HepG2 (cell line): ENCODE results near the gene PSEN1. TPM values are rescaled to one million over a fixed set of nuclear protein-coding genes. Genes with fewer than 3 reads are reported as not detected.

Experiments used
- ATAC-seq: fragments of 200-7000 bp; cut with Tn5 transposase; 3 replicates; pipeline ENCODE4 v1.9.1; 2020; ENCODE audit warnings: mild to moderate bottlenecking, moderate library complexity
- BruUV-seq: library from RNA; stranded (reverse); fragments of 400-500 nt; replicated peaks from 2 replicates; lab custom pipeline; 2021; lab: Mats Ljungman, UMichigan
- CTCF ChIA-PET: fragments of 300-600 bp; formaldehyde crosslinking; extraction: SDS; loops from one replicate; lab custom pipeline; 2021; ENCODE audit warnings: low total read pairs, inconsistent platforms, low intra/inter-chr PET ratio; lab: Yijun Ruan, JAX
- POLR2A ChIA-PET: fragments of 350-600 bp; sonication (Branson Sonifier 250); formaldehyde crosslinking; loops from one replicate; lab custom pipeline; 2020; ENCODE audit warnings: antibody characterized with exemption, inconsistent platforms; lab: Yijun Ruan, JAX
- DNase-seq: peaks from one replicate; pipeline ENCODE4 v3.0.0-alpha.2; 2015; ENCODE audit warnings: low spot score
- FAIRE-seq: peaks from 3 replicates; lab custom pipeline; 2011; peaks lifted over from hg19 to GRCh38; lab: Jason Lieb, UNC
- H2AFZ ChIP-seq: one replicate; pipeline ENCODE4 v1.6.1; 2011; ENCODE audit warnings: low read length, inconsistent platforms
- H3K27ac ChIP-seq: fragments of 300-600 bp; 3 replicates; pipeline ENCODE4 v1.8.0; 2011; ENCODE audit warnings: mixed run types, mild to moderate bottlenecking, mixed read lengths, low read length, inconsistent platforms; ENCODE audit not compliant: insufficient read depth; ENCODE audit errors: extremely low read length
- H3K27me3 ChIP-seq, 2 experiments: fragments of 200-600 bp in 1 of 2; 2 replicates in 1 of 2; 3 replicates in 1 of 2; pipeline versions ENCODE4 v1.6.0 to v1.8.0; 2011; ENCODE audit warnings: low read length in 2 of 2, mild to moderate bottlenecking in 2 of 2, moderate library complexity in 2 of 2, inconsistent platforms in 1 of 2; ENCODE audit not compliant: insufficient read depth in 2 of 2, control insufficient read depth in 1 of 2
- H3K36me3 ChIP-seq, 2 experiments: fragments of 200-600 bp in 1 of 2; replicated peaks in 1 of 2; 2 replicates in 1 of 2; 3 replicates in 1 of 2; pipeline versions ENCODE4 v1.5.1 to v1.8.0; 2011; ENCODE audit warnings: low read length in 2 of 2, inconsistent platforms in 1 of 2; ENCODE audit not compliant: insufficient read depth in 2 of 2, control insufficient read depth in 1 of 2
- H3K4me1 ChIP-seq: 2 replicates; pipeline ENCODE4 v1.5.1; 2012; ENCODE audit warnings: low read length, inconsistent platforms; ENCODE audit not compliant: insufficient read depth
- H3K4me2 ChIP-seq: 2 replicates; pipeline ENCODE4 v1.6.0; 2011; ENCODE audit warnings: low read depth, low read length, inconsistent platforms
- H3K4me3 ChIP-seq, 3 experiments: fragments of 200-600 bp in 1 of 3; sonication (generic), shearing (Covaris generic) in 1 of 3; replicated peaks in 1 of 3; 2 replicates each; pipeline ENCODE4 v1.5.1; 2011 to 2016; ENCODE audit warnings: low read length in 3 of 3, inconsistent platforms in 2 of 3, low read depth in 2 of 3, mild to moderate bottlenecking in 2 of 3, control low read depth in 1 of 3, mixed read lengths in 1 of 3; ENCODE audit not compliant: insufficient read depth in 1 of 3
- H3K79me2 ChIP-seq: one replicate; pipeline ENCODE4 v1.6.1; 2011; ENCODE audit warnings: low read length, inconsistent platforms; ENCODE audit not compliant: insufficient read depth
- H3K9ac ChIP-seq: 2 replicates; pipeline ENCODE4 v1.6.0; 2011; ENCODE audit warnings: mild to moderate bottlenecking, low read depth, low read length, inconsistent platforms; ENCODE audit not compliant: insufficient read depth
- H3K9me3 ChIP-seq: 2 replicates; pipeline ENCODE4 v1.5.1; 2012; ENCODE audit warnings: mild to moderate bottlenecking, low read length
- H4K20me1 ChIP-seq: 2 replicates; pipeline ENCODE4 v1.6.0; 2011; ENCODE audit warnings: inconsistent platforms, mild to moderate bottlenecking, low read length, moderate library complexity; ENCODE audit not compliant: insufficient read depth
- ATF4 ChIP-seq, 2 experiments: fragments of 450-650 bp in 1 of 2; sonication (generic) in 1 of 2; formaldehyde crosslinking; IDR thresholded peaks; 2 replicates each; pipeline versions ENCODE4 v1.5.0 to v1.8.0; 2020 to 2022; ENCODE audit warnings: mild to moderate bottlenecking in 1 of 2, missing genetic modification reagents in 1 of 2
- HHEX ChIP-seq: IDR thresholded peaks from 2 replicates; pipeline ENCODE4 v1.6.1; 2016; ENCODE audit warnings: control low read depth
- HMGA1 ChIP-seq: sonication (generic); formaldehyde crosslinking; conservative IDR thresholded peaks from 2 replicates; pipeline ENCODE4 v1.4.0; 2020; ENCODE audit warnings: missing genetic modification reagents
- HNRNPLL ChIP-seq: fragments of 200-400 bp; formaldehyde crosslinking; IDR thresholded peaks from 2 replicates; pipeline ENCODE4 v1.6.1; 2017; ENCODE audit warnings: mild to moderate bottlenecking, low read depth, low read length; ENCODE audit not compliant: poor library complexity, severe bottlenecking
- PRMT3 ChIP-seq: sonication (generic); formaldehyde crosslinking; IDR thresholded peaks from 2 replicates; pipeline ENCODE4 v1.8.1; 2022; ENCODE audit warnings: low read depth, mild to moderate bottlenecking, moderate library complexity, missing genetic modification reagents, borderline replicate concordance
- SALL2 ChIP-seq: sonication (generic); formaldehyde crosslinking; IDR thresholded peaks from 2 replicates; pipeline ENCODE4 v1.8.1; 2023; ENCODE audit warnings: mild to moderate bottlenecking, missing genetic modification reagents, inconsistent platforms
- TARDBP ChIP-seq: sonication (generic); formaldehyde crosslinking; IDR thresholded peaks from 2 replicates; pipeline ENCODE4 v1.8.0; 2022; ENCODE audit warnings: mild to moderate bottlenecking, missing genetic modification reagents
- ZBTB20 ChIP-seq: sonication (generic); formaldehyde crosslinking; IDR thresholded peaks from 2 replicates; pipeline ENCODE4 v1.8.1; 2023; ENCODE audit warnings: missing genetic modification reagents, low read depth, mild to moderate bottlenecking, borderline replicate concordance
- ZBTB25 ChIP-seq: IDR thresholded peaks from 2 replicates; pipeline ENCODE4 v1.6.1; 2018; ENCODE audit warnings: missing genetic modification reagents
- ZNF549 ChIP-seq: sonication (generic); formaldehyde crosslinking; IDR thresholded peaks from 2 replicates; pipeline ENCODE4 v1.5.0; 2020; ENCODE audit warnings: missing genetic modification reagents
- ZNF644 ChIP-seq: IDR thresholded peaks from 2 replicates; pipeline ENCODE4 v1.6.1; 2016; ENCODE audit warnings: low read depth
- ZNF768 ChIP-seq: sonication (generic); formaldehyde crosslinking; IDR thresholded peaks from 2 replicates; pipeline ENCODE4 v1.4.0; 2020; ENCODE audit warnings: missing genetic modification reagents
- ZNF800 ChIP-seq: sonication (generic); formaldehyde crosslinking; IDR thresholded peaks from 2 replicates; pipeline ENCODE4 v1.4.0; 2020; ENCODE audit warnings: missing genetic modification reagents
- WGBS: methylation state at CpG from one replicate; pipeline ENCODE4 v1.1.6; 2017; ENCODE audit warnings: low lambda C conversion rate; 5-methylcytosine and 5-hydroxymethylcytosine counted together
- in situ Hi-C: cut with HindIII; loops from 2 replicates; pipeline ENCODE4 v1.10.0; 2017; ENCODE audit warnings: low pct_unique_long_range_greater_than_20kb; ENCODE audit not compliant: extremely low pct_ligation_motif_present
- intact Hi-C: fragments of 100-400 bp; cut with micrococcal nuclease; formaldehyde crosslinking; loops from one replicate; pipeline ENCODE4 v1.10.0; 2022; ENCODE audit not compliant: unreplicated experiment
- polyA plus RNA-seq, 8 experiments: library from polyadenylated mRNA; depleted of rRNA in 3 of 8; stranded (reverse) in 7 of 8; unstranded in 1 of 8; fragments of >200 nt; fragmentation: Illumina TruSeq in 4 of 8; extraction: Trizol in 4 of 8; gene quantifications; 2 replicates each; pipeline versions ENCODE4 v1.2.1 to v1.2.3, GENCODE V29; 2011 to 2016; ENCODE audit warnings: low read depth in 4 of 8, missing spikeins in 1 of 8, mixed read lengths in 1 of 8; ENCODE audit not compliant: insufficient read depth in 1 of 8
- total RNA-seq, 5 experiments: library from RNA; depleted of rRNA; stranded (reverse); fragments of >200 nt; fragmentation: Illumina TruSeq; extraction: Trizol; gene quantifications; 2 replicates each; pipeline ENCODE4 v1.2.3, GENCODE V29; 2016; ENCODE audit warnings: low read depth in 1 of 5
- TF ChIP-seq, protein P1 (sequence below): sonication (generic); formaldehyde crosslinking; IDR thresholded peaks from 2 replicates; pipeline ENCODE4 v1.4.0; 2020; ENCODE audit warnings: mild to moderate bottlenecking, missing genetic modification reagents
- TF ChIP-seq, protein P2 (sequence below): sonication (generic); formaldehyde crosslinking; IDR thresholded peaks from 2 replicates; pipeline ENCODE4 v1.4.0; 2020; ENCODE audit warnings: missing genetic modification reagents, borderline replicate concordance

The PSEN1 gene
- total and polyA plus RNA-seq, 2 of the 13 experiments (the other 11 are each of a cell fraction or from before 2014, with no cell fraction given): 12.5 to 26.6 TPM

DNA sequence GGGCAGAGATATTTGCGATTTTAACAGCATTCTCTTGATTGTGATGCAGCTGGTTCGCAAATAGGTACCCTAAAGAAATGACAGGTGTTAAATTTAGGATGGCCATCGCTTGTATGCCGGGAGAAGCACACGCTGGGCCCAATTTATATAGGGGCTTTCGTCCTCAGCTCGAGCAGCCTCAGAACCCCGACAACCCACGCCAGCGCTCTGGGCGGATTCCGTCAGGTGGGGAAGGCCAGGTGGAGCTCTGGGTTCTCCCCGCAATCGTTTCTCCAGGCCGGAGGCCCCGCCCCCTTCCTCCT lies 271 bp upstream of the PSEN1 start (continued):
- TF ChIP-seq, protein P1, sequence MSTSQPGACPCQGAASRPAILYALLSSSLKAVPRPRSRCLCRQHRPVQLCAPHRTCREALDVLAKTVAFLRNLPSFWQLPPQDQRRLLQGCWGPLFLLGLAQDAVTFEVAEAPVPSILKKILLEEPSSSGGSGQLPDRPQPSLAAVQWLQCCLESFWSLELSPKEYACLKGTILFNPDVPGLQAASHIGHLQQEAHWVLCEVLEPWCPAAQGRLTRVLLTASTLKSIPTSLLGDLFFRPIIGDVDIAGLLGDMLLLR (CRISPR knock-in tag): 0 out of 2 replicates have a peak, but pooled peaks have one; percentile 25

- no TSS peak for BruUV-seq
- Histone ChIP-seq H3K9me3 (no peaks in the 10 kb centered on the region), H3K9ac (no peak overlapping the region), H3K36me3 (no peaks in the 10 kb centered on the region), H2AFZ (no peak overlapping the region), H3K27ac (no peak overlapping the region), H3K27me3 (no peaks in the 10 kb centered on the region; a peak in 1 of 5 replicates), H3K79me2 (peaks cover 59% of the 10 kb centered on the region), H3K4me3 (no peak overlapping the region), H3K4me1 (peaks cover 38% of the 10 kb centered on the region), H3K4me2 (no peak overlapping the region), H4K20me1 (no peaks in the 10 kb centered on the region)
- in situ Hi-C loops (no loop called here), intact Hi-C loops (no loop called here)
- ChIA-PET POLR2A (no interaction called here), CTCF (no interaction called here)
- ATAC-seq (no peak), FAIRE-seq (no peak), DNase-seq (no peak)
- WGBS: 93% methylated on average over 1 of the region's 1 CpG
- TF ChIP-seq, protein P2, sequence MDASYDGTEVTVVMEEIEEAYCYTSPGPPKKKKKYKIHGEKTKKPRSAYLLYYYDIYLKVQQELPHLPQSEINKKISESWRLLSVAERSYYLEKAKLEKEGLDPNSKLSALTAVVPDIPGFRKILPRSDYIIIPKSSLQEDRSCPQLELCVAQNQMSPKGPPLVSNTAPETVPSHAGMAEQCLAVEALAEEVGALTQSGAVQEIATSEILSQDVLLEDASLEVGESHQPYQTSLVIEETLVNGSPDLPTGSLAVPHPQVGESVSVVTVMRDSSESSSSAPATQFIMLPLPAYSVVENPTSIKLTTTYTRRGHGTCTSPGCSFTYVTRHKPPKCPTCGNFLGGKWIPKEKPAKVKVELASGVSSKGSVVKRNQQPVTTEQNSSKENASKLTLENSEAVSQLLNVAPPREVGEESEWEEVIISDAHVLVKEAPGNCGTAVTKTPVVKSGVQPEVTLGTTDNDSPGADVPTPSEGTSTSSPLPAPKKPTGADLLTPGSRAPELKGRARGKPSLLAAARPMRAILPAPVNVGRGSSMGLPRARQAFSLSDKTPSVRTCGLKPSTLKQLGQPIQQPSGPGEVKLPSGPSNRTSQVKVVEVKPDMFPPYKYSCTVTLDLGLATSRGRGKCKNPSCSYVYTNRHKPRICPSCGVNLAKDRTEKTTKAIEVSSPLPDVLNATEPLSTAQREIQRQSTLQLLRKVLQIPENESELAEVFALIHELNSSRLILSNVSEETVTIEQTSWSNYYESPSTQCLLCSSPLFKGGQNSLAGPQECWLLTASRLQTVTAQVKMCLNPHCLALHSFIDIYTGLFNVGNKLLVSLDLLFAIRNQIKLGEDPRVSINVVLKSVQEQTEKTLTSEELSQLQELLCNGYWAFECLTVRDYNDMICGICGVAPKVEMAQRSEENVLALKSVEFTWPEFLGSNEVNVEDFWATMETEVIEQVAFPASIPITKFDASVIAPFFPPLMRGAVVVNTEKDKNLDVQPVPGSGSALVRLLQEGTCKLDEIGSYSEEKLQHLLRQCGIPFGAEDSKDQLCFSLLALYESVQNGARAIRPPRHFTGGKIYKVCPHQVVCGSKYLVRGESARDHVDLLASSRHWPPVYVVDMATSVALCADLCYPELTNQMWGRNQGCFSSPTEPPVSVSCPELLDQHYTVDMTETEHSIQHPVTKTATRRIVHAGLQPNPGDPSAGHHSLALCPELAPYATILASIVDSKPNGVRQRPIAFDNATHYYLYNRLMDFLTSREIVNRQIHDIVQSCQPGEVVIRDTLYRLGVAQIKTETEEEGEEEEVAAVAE (CRISPR knock-in tag): no peak
- no peak for TF ChIP-seq HMGA1
- peak in 1 of 2 experiments; percentile 57; a peak in 1 of 4 replicates for TF ChIP-seq ATF4 (CRISPR knock-in tag; IDR thresholded peaks at IDR 0.05)
- TF ChIP-seq PRMT3: no peak
- TF ChIP-seq TARDBP (CRISPR knock-in tag): no peak
- no peak for TF ChIP-seq ZBTB20 (CRISPR knock-in tag)
- TF ChIP-seq ZNF768 (CRISPR knock-in tag): no peak
- no peak for TF ChIP-seq ZNF800 (CRISPR knock-in tag)
- no peak for TF ChIP-seq HNRNPLL
- TF ChIP-seq HHEX (CRISPR knock-in tag): no peak
- TF ChIP-seq ZNF549: no peak
- TF ChIP-seq ZBTB25 (CRISPR knock-in tag): no peak
- TF ChIP-seq SALL2 (CRISPR knock-in tag): no peak
- no peak for TF ChIP-seq ZNF644 (CRISPR knock-in tag)
Measured at GRCh38 chr14:73140811-73141323, 4.6 kb downstream of the PSEN1 start.
